ENCODE measurements around the gene ZNF195. TPM values are rescaled to one million over a fixed set of nuclear protein-coding genes. Genes with fewer than 3 reads are reported as not detected.
"Not testable (repeated sequence)": the region's sequence is repeated elsewhere in the genome, so short reads cannot be mapped to it uniquely, and the experiment has no call there.

Gene ZNF195
- total and polyA plus RNA-seq, 2 of the 8 experiments (the other 6 are each of a cell fraction or from before 2014, with no cell fraction given), result 23.9 to 88.6 TPM

DNA sequence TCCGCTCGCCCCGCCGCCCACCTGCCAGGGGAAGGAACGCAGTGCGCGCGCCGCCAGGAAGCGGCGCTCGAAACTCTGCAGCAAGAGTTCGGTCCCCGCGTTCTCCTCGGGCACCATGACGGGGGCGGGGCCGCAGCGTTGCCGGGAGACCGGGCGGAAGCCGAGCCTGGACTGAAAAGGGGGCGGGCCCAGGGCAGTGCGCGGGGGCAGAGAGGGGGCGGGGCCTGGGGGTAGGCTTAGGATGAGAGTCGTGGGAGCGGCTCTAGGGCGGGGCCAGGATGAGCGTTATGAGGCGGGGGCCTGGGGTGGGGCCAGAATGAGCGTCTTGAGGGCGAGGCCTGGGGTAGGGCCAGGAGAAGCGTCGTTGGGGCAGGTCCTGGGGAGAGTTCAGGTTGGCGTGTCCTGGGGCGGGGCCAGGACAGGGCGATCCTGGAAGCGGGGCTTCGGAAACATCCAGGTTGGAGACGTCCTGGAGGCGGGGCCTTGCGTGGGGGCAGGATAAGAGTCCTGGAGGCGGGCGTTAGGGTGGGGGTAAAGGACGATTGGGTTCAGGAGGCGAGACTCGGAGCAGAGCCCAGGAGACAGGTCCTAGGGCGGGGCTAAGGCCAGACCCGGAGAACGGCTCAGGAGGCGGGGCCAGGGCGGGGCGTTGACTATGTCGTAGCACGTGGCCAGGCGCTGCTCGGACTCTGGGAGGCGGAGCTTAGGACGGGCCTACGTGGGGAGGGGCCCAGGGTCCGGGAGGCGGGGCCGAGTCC is 43.6 kb upstream of the ZNF195 start:
- TF ChIP-seq, protein P1, sequence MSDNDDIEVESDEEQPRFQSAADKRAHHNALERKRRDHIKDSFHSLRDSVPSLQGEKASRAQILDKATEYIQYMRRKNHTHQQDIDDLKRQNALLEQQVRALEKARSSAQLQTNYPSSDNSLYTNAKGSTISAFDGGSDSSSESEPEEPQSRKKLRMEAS (IDR thresholded peaks at IDR 0.05), result peak; percentile 48; the same call in 1 of the 2 replicates
- peak in 1 of 2 experiments; percentile 51; a peak in 2 of 3 replicates for TF ChIP-seq POLR2A (IDR thresholded peaks at IDR 0.05; ENCODE audit: control extremely low read depth in 1 of 2, low read depth in 2 of 2, low read length in 2 of 2)
- TF ChIP-seq, protein P2, sequence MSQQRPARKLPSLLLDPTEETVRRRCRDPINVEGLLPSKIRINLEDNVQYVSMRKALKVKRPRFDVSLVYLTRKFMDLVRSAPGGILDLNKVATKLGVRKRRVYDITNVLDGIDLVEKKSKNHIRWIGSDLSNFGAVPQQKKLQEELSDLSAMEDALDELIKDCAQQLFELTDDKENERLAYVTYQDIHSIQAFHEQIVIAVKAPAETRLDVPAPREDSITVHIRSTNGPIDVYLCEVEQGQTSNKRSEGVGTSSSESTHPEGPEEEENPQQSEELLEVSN (IDR thresholded peaks at IDR 0.05), result 0 out of 2 replicates have a peak, but pooled peaks have one; percentile 27
- TF ChIP-seq, protein P3, sequence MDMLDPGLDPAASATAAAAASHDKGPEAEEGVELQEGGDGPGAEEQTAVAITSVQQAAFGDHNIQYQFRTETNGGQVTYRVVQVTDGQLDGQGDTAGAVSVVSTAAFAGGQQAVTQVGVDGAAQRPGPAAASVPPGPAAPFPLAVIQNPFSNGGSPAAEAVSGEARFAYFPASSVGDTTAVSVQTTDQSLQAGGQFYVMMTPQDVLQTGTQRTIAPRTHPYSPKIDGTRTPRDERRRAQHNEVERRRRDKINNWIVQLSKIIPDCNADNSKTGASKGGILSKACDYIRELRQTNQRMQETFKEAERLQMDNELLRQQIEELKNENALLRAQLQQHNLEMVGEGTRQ (IDR thresholded peaks at IDR 0.05; ENCODE audit: low read length), result peak; percentile 21
- peak; percentile 54; the same call in 1 of the 2 replicates for TF ChIP-seq YY1 (IDR thresholded peaks at IDR 0.05; ENCODE audit: low read depth, low read length)
- TF ChIP-seq EGR1 (IDR thresholded peaks at IDR 0.05; ENCODE audit: borderline replicate concordance, low read depth, low read length), result 0 out of 2 replicates have a peak, but pooled peaks have one; percentile 25
- 0 out of 4 replicates have a peak, but pooled peaks of 1 of the 2 experiments have one; percentile 10 for TF ChIP-seq SIN3A (conservative IDR thresholded peaks at IDR 0.05 in 1 of 2, IDR thresholded peaks at IDR 0.05 in 1 of 2; ENCODE audit: low read depth in 1 of 2, low read length in 2 of 2)
- 0 out of 2 replicates have a peak, but pooled peaks have one; percentile 5 for TF ChIP-seq SP1 (IDR thresholded peaks at IDR 0.05; ENCODE audit: low read depth, low read length)
- 0 out of 2 replicates have a peak, but pooled peaks have one; percentile 3 for TF ChIP-seq CREB1 (IDR thresholded peaks at IDR 0.05)
- Histone ChIP-seq H3K27ac (ENCODE audit: low read depth, low read length) (peak overlapping the region; percentile 57; the same call in 1 of the 2 replicates), H3K4me3 (ENCODE audit: extremely low read depth in 1 of 4, insufficient read depth in 2 of 4, low read depth in 3 of 4, low read length in 4 of 4) (peak overlapping the region; percentile 57 to 71 (median 62)), H3K4me2 (ENCODE audit: insufficient read depth in 1 of 2, low read depth in 2 of 2, low read length in 2 of 2) (peak overlapping the region; percentile 69 to 96), H3K9ac (replicated peaks in 1 of 4; ENCODE audit: extremely low read depth in 1 of 4, low read depth in 3 of 4, low read length in 3 of 4) (peak overlapping the region; percentile 38 to 69 (median 50); a peak in 5 of 7 replicates)
- 1% methylated on average over 31 of the region's 66 CpGs; no CpG with 5 or more reads in 1 of the 2 experiments for WGBS, 2 experiments (ENCODE audit: extremely low coverage in 1 of 2, insufficient coverage in 1 of 2, insufficient read length in 1 of 2, insufficient replicate concordance in 2 of 2, low coverage in 1 of 2, low lambda C conversion rate in 2 of 2, missing lambda C conversion rate in 1 of 2)
- not testable (repeated sequence) for H3K23ac ChIP-seq (ENCODE audit: insufficient read length); H3K23me2 ChIP-seq (ENCODE audit: low read depth, low read length); H3K36me3 ChIP-seq (ENCODE audit: control insufficient read depth in 2 of 4, insufficient read depth in 4 of 4, low read length in 3 of 4); H2AFZ ChIP-seq (ENCODE audit: low read length); H3K14ac ChIP-seq (ENCODE audit: insufficient read length); H4K5ac ChIP-seq (ENCODE audit: insufficient read length, low read depth, low read length); FAIRE-seq; H3K56ac ChIP-seq (replicated peaks; ENCODE audit: insufficient read length, low read depth, low read length); H3K27me3 ChIP-seq (replicated peaks in 1 of 4; ENCODE audit: control insufficient read depth in 3 of 4, extremely low read depth in 1 of 4, insufficient read depth in 3 of 4, low read length in 3 of 4); H3K4ac ChIP-seq (replicated peaks; ENCODE audit: insufficient read length, low read depth, low read length); H3K18ac ChIP-seq (ENCODE audit: extremely low read depth, low read length); H2BK20ac ChIP-seq (ENCODE audit: low read length); H2BK12ac ChIP-seq (ENCODE audit: low read depth, low read length); H4K91ac ChIP-seq (replicated peaks; ENCODE audit: insufficient read length, low read length); H2BK120ac ChIP-seq (replicated peaks; ENCODE audit: low read depth, low read length); H2BK15ac ChIP-seq (ENCODE audit: low read length); H4K20me1 ChIP-seq (replicated peaks in 1 of 2; ENCODE audit: control insufficient read depth in 1 of 2, insufficient read depth in 2 of 2, low read length in 2 of 2); H2AK5ac ChIP-seq (ENCODE audit: low read depth, low read length); H3K9me3 ChIP-seq (ENCODE audit: insufficient read depth in 2 of 2, low read depth in 1 of 2, low read length in 1 of 2); H3K79me1 ChIP-seq (ENCODE audit: low read depth, low read length); H4K8ac ChIP-seq (ENCODE audit: extremely low read depth, insufficient read depth, low read length); H3K79me2 ChIP-seq (ENCODE audit: control insufficient read depth in 1 of 2, insufficient read depth in 2 of 2, low read length in 2 of 2); H3K4me1 ChIP-seq (replicated peaks in 1 of 4; ENCODE audit: control insufficient read depth in 3 of 4, insufficient read depth in 4 of 4, low read length in 3 of 4); H2BK5ac ChIP-seq (ENCODE audit: low read depth, low read length)
- peak; percentile 90 to 99 for DNase-seq (ENCODE audit: low read depth in 1 of 2, low spot score in 2 of 2)
- CTCF ChIA-PET (ENCODE audit: partially characterized antibody), result interaction anchor here (0.6 kb wide), 1 partner anchor 41 kb away, joined by 3 read pairs; no protein-coding TSS in a partner anchor
- POLR2A ChIA-PET (ENCODE audit: partially characterized antibody), result interaction anchor here (0.9 kb wide), 1 partner anchor 82 kb away, joined by 3 read pairs; no protein-coding TSS in a partner anchor

All from H1 (cell line).